Uterus (tissue), 2 donors: ENCODE data around the gene PRAMEF1.

Experiments used
- POLR2A ChIP-seq, 2 donors: fragments of 450-650 bp; IDR thresholded peaks; one replicate each; pipeline ENCODE4 v1.6.1; 2016; ENCODE audit warnings: antibody characterized with exemption in 2 of 2, mild to moderate bottlenecking in 1 of 2, moderate library complexity in 1 of 2
- TF ChIP-seq, protein P1 (sequence below), 4 experiments: fragments of 200-600 bp in 2 of 4; fragments of 450-650 bp in 2 of 4; sonication (generic) in 2 of 4; IDR thresholded peaks; one replicate each; pipeline ENCODE4 v1.5.1; 2016 to 2019; ENCODE audit warnings: antibody characterized with exemption in 4 of 4, mild to moderate bottlenecking in 2 of 4, moderate library complexity in 1 of 4

DNA sequence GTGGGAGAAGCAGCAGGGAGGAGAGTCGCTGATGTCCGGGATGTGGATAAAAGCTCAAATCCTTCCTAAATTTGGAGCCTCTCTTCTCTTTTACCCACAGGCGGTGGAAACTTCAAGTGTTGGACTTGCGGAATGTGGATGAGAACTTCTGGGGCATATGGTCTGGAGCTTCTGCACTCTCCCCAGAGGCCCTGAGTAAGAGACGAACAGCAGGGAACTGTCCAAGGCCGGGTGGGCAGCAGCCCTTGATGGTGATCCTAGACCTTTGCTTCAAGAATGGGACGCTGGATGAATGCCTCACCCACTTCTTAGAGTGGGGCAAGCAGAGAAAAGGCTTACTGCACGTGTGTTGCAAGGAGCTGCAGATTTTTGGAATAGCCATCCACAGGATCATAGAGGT is 15.8 kb upstream of the PRAMEF1 start:
- TF ChIP-seq, protein P1, sequence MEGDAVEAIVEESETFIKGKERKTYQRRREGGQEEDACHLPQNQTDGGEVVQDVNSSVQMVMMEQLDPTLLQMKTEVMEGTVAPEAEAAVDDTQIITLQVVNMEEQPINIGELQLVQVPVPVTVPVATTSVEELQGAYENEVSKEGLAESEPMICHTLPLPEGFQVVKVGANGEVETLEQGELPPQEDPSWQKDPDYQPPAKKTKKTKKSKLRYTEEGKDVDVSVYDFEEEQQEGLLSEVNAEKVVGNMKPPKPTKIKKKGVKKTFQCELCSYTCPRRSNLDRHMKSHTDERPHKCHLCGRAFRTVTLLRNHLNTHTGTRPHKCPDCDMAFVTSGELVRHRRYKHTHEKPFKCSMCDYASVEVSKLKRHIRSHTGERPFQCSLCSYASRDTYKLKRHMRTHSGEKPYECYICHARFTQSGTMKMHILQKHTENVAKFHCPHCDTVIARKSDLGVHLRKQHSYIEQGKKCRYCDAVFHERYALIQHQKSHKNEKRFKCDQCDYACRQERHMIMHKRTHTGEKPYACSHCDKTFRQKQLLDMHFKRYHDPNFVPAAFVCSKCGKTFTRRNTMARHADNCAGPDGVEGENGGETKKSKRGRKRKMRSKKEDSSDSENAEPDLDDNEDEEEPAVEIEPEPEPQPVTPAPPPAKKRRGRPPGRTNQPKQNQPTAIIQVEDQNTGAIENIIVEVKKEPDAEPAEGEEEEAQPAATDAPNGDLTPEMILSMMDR (IDR thresholded peaks at IDR 0.05), result no peak
- TF ChIP-seq POLR2A (IDR thresholded peaks at IDR 0.05), result no peak
